IMR-90 (cell line): Measurements from ENCODE around the gene EHBP1.

ENCODE experiments used
- BHLHE40 ChIP-seq: fragments of 150-350 bp; IDR thresholded peaks from 2 replicates; pipeline ENCODE4 v1.6.1; 2016; ENCODE audit warnings: mild to moderate bottlenecking, low read depth, low read length
- CEBPB ChIP-seq: IDR thresholded peaks from 2 replicates; pipeline ENCODE4 v1.6.1; 2012; ENCODE audit warnings: low read depth, low read length, improper control_type of control experiment
- FOS ChIP-seq: fragments of 150-350 bp; IDR thresholded peaks from 2 replicates; pipeline ENCODE4 v1.6.1; 2016; ENCODE audit warnings: low read depth, low read length
- MAFK ChIP-seq: IDR thresholded peaks from 2 replicates; pipeline ENCODE4 v1.6.1; 2012; ENCODE audit warnings: low read depth, low read length, improper control_type of control experiment
- MAZ ChIP-seq: IDR thresholded peaks from 2 replicates; pipeline ENCODE4 v1.6.1; 2012; ENCODE audit warnings: low read depth, mild to moderate bottlenecking, low read length, improper control_type of control experiment, moderate library complexity, borderline replicate concordance
- MXI1 ChIP-seq: IDR thresholded peaks from 2 replicates; pipeline ENCODE4 v1.6.1; 2012; ENCODE audit warnings: low read depth, mild to moderate bottlenecking, low read length, moderate library complexity, borderline replicate concordance
- NFE2L2 ChIP-seq: fragments of 150-350 bp; IDR thresholded peaks from 2 replicates; pipeline ENCODE4 v1.6.1; 2016; ENCODE audit warnings: low read depth, mild to moderate bottlenecking, low read length
- POLR2A ChIP-seq: IDR thresholded peaks from 2 replicates; pipeline ENCODE4 v1.6.1; 2012; ENCODE audit warnings: mild to moderate bottlenecking, low read depth, low read length
- RAD21 ChIP-seq: IDR thresholded peaks from 2 replicates; pipeline ENCODE4 v1.6.1; 2012; ENCODE audit warnings: low read length, improper control_type of control experiment
- RCOR1 ChIP-seq: IDR thresholded peaks from 2 replicates; pipeline ENCODE4 v1.6.1; 2012; ENCODE audit warnings: mild to moderate bottlenecking, low read length, improper control_type of control experiment; ENCODE audit not compliant: insufficient replicate concordance
- RFX5 ChIP-seq: IDR thresholded peaks from 2 replicates; pipeline ENCODE4 v1.8.0; 2012; ENCODE audit warnings: low read depth, mild to moderate bottlenecking, low read length, moderate library complexity
- TF ChIP-seq, protein P1 (sequence below): conservative IDR thresholded peaks from 2 replicates; pipeline ENCODE4 v1.5.1; 2012; ENCODE audit warnings: mild to moderate bottlenecking, low read depth, low read length, improper control_type of control experiment
- TF ChIP-seq, protein P2 (sequence below): fragments of 150-350 bp; IDR thresholded peaks from 2 replicates; pipeline ENCODE4 v1.6.1; 2017; ENCODE audit warnings: mild to moderate bottlenecking, antibody characterized with exemption, low read length, low read depth
- TF ChIP-seq, protein P3 (sequence below): fragments of 150-350 bp; IDR thresholded peaks from 2 replicates; pipeline ENCODE4 v1.6.1; 2016; ENCODE audit warnings: low read depth, mild to moderate bottlenecking, low read length, moderate library complexity, borderline replicate concordance

DNA sequence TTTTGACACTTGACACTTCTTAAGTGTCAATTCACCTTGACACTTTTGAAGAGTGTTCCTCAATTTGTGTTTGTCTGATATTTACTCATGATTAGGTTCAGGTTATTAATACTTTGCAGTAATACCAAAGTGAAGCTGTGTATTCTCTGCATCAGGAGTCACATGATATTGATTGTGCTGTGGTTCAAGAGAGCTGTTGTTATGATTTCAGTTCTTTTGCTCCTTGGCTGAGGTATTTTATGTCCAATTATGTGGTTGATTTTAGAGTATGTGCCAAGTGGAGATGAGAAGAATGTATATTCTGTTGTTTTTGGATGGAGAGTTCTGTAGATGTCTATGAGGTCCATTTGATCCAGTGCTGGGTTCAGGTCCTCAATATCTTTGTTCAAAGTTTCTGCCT is 17.2 kb downstream of the EHBP1 start:
- TF ChIP-seq, protein P1, sequence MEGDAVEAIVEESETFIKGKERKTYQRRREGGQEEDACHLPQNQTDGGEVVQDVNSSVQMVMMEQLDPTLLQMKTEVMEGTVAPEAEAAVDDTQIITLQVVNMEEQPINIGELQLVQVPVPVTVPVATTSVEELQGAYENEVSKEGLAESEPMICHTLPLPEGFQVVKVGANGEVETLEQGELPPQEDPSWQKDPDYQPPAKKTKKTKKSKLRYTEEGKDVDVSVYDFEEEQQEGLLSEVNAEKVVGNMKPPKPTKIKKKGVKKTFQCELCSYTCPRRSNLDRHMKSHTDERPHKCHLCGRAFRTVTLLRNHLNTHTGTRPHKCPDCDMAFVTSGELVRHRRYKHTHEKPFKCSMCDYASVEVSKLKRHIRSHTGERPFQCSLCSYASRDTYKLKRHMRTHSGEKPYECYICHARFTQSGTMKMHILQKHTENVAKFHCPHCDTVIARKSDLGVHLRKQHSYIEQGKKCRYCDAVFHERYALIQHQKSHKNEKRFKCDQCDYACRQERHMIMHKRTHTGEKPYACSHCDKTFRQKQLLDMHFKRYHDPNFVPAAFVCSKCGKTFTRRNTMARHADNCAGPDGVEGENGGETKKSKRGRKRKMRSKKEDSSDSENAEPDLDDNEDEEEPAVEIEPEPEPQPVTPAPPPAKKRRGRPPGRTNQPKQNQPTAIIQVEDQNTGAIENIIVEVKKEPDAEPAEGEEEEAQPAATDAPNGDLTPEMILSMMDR = no peak
- no peak for TF ChIP-seq POLR2A
- TF ChIP-seq, protein P2, sequence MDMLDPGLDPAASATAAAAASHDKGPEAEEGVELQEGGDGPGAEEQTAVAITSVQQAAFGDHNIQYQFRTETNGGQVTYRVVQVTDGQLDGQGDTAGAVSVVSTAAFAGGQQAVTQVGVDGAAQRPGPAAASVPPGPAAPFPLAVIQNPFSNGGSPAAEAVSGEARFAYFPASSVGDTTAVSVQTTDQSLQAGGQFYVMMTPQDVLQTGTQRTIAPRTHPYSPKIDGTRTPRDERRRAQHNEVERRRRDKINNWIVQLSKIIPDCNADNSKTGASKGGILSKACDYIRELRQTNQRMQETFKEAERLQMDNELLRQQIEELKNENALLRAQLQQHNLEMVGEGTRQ = no peak
- TF ChIP-seq, protein P3, sequence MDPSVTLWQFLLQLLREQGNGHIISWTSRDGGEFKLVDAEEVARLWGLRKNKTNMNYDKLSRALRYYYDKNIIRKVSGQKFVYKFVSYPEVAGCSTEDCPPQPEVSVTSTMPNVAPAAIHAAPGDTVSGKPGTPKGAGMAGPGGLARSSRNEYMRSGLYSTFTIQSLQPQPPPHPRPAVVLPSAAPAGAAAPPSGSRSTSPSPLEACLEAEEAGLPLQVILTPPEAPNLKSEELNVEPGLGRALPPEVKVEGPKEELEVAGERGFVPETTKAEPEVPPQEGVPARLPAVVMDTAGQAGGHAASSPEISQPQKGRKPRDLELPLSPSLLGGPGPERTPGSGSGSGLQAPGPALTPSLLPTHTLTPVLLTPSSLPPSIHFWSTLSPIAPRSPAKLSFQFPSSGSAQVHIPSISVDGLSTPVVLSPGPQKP = no peak
- TF ChIP-seq RAD21 = no peak
- no peak for TF ChIP-seq RFX5
- TF ChIP-seq MAFK = no peak
- TF ChIP-seq RCOR1 = no peak
- no peak for TF ChIP-seq NFE2L2
- TF ChIP-seq FOS = no peak
- no peak for TF ChIP-seq MAZ
- no peak for TF ChIP-seq MXI1
- TF ChIP-seq BHLHE40 = no peak
- TF ChIP-seq CEBPB = no peak
